ENCODE data around the gene RAD51B. TPM values are rescaled to one million over a fixed set of nuclear protein-coding genes. Genes with fewer than 3 reads are reported as not detected.

Gene RAD51B
- total and polyA plus RNA-seq, 8 donors = 1.8 to 30.7 (median 15.3) TPM

GRCh38 chr14:68596211-68596610, 776.6 kb downstream of the RAD51B start:
- 77 to 97% (median 89%) methylated on average over 7 of the region's 7 CpGs for WGBS, 5 donors
- Histone ChIP-seq H3K27me3 (no peaks in the 10 kb centered on the region), H3K4me3 (no peak overlapping the region), H3K36me3 (no peaks in the 10 kb centered on the region), H3K27ac (peak overlapping the region in 3 of 5 donors; percentile 11 to 97 (median 86)), H3K4me1 (peaks cover 21 to 52% (median 36%) of the 10 kb centered on the region in 4 donors), H3K9me3 (no peaks in the 10 kb centered on the region)
- intact Hi-C loops (cut with DNase I; ENCODE audit: low total_unique reads) = no loop called here
- no peak for DNase-seq
- TF ChIP-seq CTCF (IDR thresholded peaks at IDR 0.05) = no peak
- TF ChIP-seq POLR2A (IDR thresholded peaks at IDR 0.05) = no peak
- TF ChIP-seq EP300 (IDR thresholded peaks at IDR 0.05) = no peak
- no peak for TF ChIP-seq POLR2AphosphoS5 (IDR thresholded peaks at IDR 0.05)

- 76 to 83% (median 77%) methylated on average over 10 of the region's 10 CpGs for WGBS, 5 donors
- Histone ChIP-seq H3K4me1 (peaks cover 21 to 52% (median 36%) of the 10 kb centered on the region in 4 donors), H3K27ac (peak overlapping the region in 4 of 5 donors; percentile 11 to 97 (median 64)), H3K9me3 (no peaks in the 10 kb centered on the region), H3K4me3 (no peak overlapping the region), H3K27me3 (no peaks in the 10 kb centered on the region), H3K36me3 (no peaks in the 10 kb centered on the region)
- intact Hi-C loops (cut with DNase I; ENCODE audit: low total_unique reads) = no loop called here
- no peak for DNase-seq
- no peak for TF ChIP-seq EP300 (IDR thresholded peaks at IDR 0.05)
- no peak for TF ChIP-seq POLR2A (IDR thresholded peaks at IDR 0.05)
- no peak for TF ChIP-seq POLR2AphosphoS5 (IDR thresholded peaks at IDR 0.05)
- no peak for TF ChIP-seq CTCF (IDR thresholded peaks at IDR 0.05)
These were observed 777.1 kb downstream of the RAD51B start for GRCh38 chr14:68596701-68597100.

- no peaks in the 10 kb centered on the region for H3K27me3 ChIP-seq
- H3K36me3 ChIP-seq = no peaks in the 10 kb centered on the region
- H3K27ac ChIP-seq = peak overlapping the region; percentile 86 to 97 (median 95)
- peaks cover 21 to 47% (median 36%) of the 10 kb centered on the region in 4 donors for H3K4me1 ChIP-seq
- H3K4me3 ChIP-seq = no peak overlapping the region
- H3K9me3 ChIP-seq = no peaks in the 10 kb centered on the region
- intact Hi-C loops (cut with DNase I; ENCODE audit: low total_unique reads) = no loop called here
- DNase-seq = no peak
- 42 to 65% (median 57%) methylated on average over 2 of the region's 2 CpGs for WGBS, 5 donors
- TF ChIP-seq EP300 (IDR thresholded peaks at IDR 0.05) (no peak), POLR2A (IDR thresholded peaks at IDR 0.05) (no peak), POLR2AphosphoS5 (IDR thresholded peaks at IDR 0.05) (no peak), CTCF (IDR thresholded peaks at IDR 0.05) (no peak)
These were observed 778.5 kb downstream of the RAD51B start for GRCh38 chr14:68598089-68598488.

- intact Hi-C loops (cut with DNase I; ENCODE audit: low total_unique reads) = no loop called here
- 16 to 43% (median 28%) methylated on average over 21 to 22 of the region's 22 CpGs for WGBS, 5 donors
- Histone ChIP-seq H3K27me3 (no peaks in the 10 kb centered on the region), H3K27ac (peak overlapping the region; percentile 86 to 97 (median 95)), H3K36me3 (no peaks in the 10 kb centered on the region), H3K4me1 (peaks cover 21 to 47% (median 34%) of the 10 kb centered on the region in 4 donors), H3K4me3 (peak overlapping the region in 1 of 4 donors; percentile 5), H3K9me3 (no peaks in the 10 kb centered on the region)
- peak; percentile 80 to 92 for DNase-seq
- no peak for TF ChIP-seq EP300 (IDR thresholded peaks at IDR 0.05)
- TF ChIP-seq POLR2AphosphoS5 (IDR thresholded peaks at IDR 0.05) = peak in 2 of 3 donors; percentile 14 to 59
- no peak for TF ChIP-seq CTCF (IDR thresholded peaks at IDR 0.05)
- TF ChIP-seq POLR2A (IDR thresholded peaks at IDR 0.05) = no peak
These were observed 779.3 kb downstream of the RAD51B start for GRCh38 chr14:68598621-68599447.
